GM12878 (cell line): ENCODE measurements around the gene FAF1. TPM values are rescaled to one million over a fixed set of nuclear protein-coding genes. Genes with fewer than 3 reads are reported as not detected.

Experiments used
- BHLHE40 ChIP-seq, 2 experiments: fragments of 450-650 bp in 1 of 2; IDR thresholded peaks; 2 replicates each; pipeline ENCODE4 v1.6.1; 2011 to 2017; ENCODE audit warnings: low read depth in 2 of 2, borderline replicate concordance in 1 of 2, improper control_type of control experiment in 1 of 2, low read length in 1 of 2, mild to moderate bottlenecking in 1 of 2
- CEBPB ChIP-seq, 2 experiments: fragments of 150-350 bp in 1 of 2; IDR thresholded peaks; 2 replicates each; pipeline ENCODE4 v1.6.1; 2012 to 2014; ENCODE audit warnings: low read depth in 2 of 2, low read length in 2 of 2, borderline replicate concordance in 1 of 2, inconsistent platforms in 1 of 2
- CHD1 ChIP-seq: IDR thresholded peaks from 2 replicates; pipeline ENCODE4 v1.6.1; 2012; ENCODE audit warnings: low read depth, low read length, improper control_type of control experiment
- CHD2 ChIP-seq: IDR thresholded peaks from 2 replicates; pipeline ENCODE4 v1.6.1; 2011; ENCODE audit warnings: low read depth, low read length, improper control_type of control experiment, borderline replicate concordance
- GATAD2B ChIP-seq: fragments of 450-650 bp; conservative IDR thresholded peaks from 2 replicates; pipeline ENCODE4 v1.6.1; 2017; ENCODE audit warnings: low read depth, mild to moderate bottlenecking, moderate library complexity
- HDAC6 ChIP-seq: fragments of 200-600 bp; sonication (generic); IDR thresholded peaks from one replicate; pipeline ENCODE4 v1.8.0; 2017; ENCODE audit warnings: antibody characterized with exemption; ENCODE audit not compliant: unreplicated experiment
- HSF1 ChIP-seq: fragments of 150-350 bp; IDR thresholded peaks from 2 replicates; pipeline ENCODE4 v1.6.1; 2014; ENCODE audit warnings: mild to moderate bottlenecking, low read depth, low read length
- IKZF2 ChIP-seq, 2 experiments: fragments of 450-650 bp; IDR thresholded peaks; 2 replicates each; pipeline ENCODE4 v1.6.1; 2017; ENCODE audit warnings: mild to moderate bottlenecking in 2 of 2, moderate library complexity in 2 of 2
- IRF3 ChIP-seq: fragments of 450-650 bp; IDR thresholded peaks from 2 replicates; pipeline ENCODE4 v1.6.1; 2014; ENCODE audit warnings: mild to moderate bottlenecking
- JUNB ChIP-seq: IDR thresholded peaks from 2 replicates; pipeline ENCODE4 v1.6.1; 2016; ENCODE audit warnings: antibody characterized with exemption, mild to moderate bottlenecking
- KDM1A ChIP-seq: fragments of 200-600 bp; sonication (generic); IDR thresholded peaks from 2 replicates; pipeline ENCODE4 v1.6.1; 2016; ENCODE audit warnings: borderline replicate concordance
- KLF5 ChIP-seq: fragments of 450-650 bp; IDR thresholded peaks from 2 replicates; pipeline ENCODE4 v1.6.1; 2014; ENCODE audit warnings: mild to moderate bottlenecking; ENCODE audit not compliant: partially characterized antibody
- LARP7 ChIP-seq: fragments of 450-650 bp; IDR thresholded peaks from 2 replicates; pipeline ENCODE4 v1.6.1; 2017; ENCODE audit warnings: mild to moderate bottlenecking
- MTA3 ChIP-seq: IDR thresholded peaks from 2 replicates; pipeline ENCODE4 v1.6.1; 2012; ENCODE audit warnings: low read length, inconsistent platforms, borderline replicate concordance
- RAD51 ChIP-seq: fragments of 450-650 bp; IDR thresholded peaks from 2 replicates; pipeline ENCODE4 v1.6.1; 2016; ENCODE audit warnings: moderate library complexity, mild to moderate bottlenecking, inconsistent platforms
- RCOR1 ChIP-seq: conservative IDR thresholded peaks from 2 replicates; pipeline ENCODE4 v1.6.1; 2012; ENCODE audit warnings: low read depth, low read length, improper control_type of control experiment
- SKIL ChIP-seq: fragments of 450-650 bp; IDR thresholded peaks from 2 replicates; pipeline ENCODE4 v1.6.1; 2017; ENCODE audit warnings: mild to moderate bottlenecking, low read depth, inconsistent platforms; ENCODE audit not compliant: poor library complexity, severe bottlenecking
- SMARCA5 ChIP-seq: fragments of 450-650 bp; IDR thresholded peaks from 2 replicates; pipeline ENCODE4 v1.6.1; 2017; ENCODE audit warnings: mild to moderate bottlenecking
- SMC3 ChIP-seq: IDR thresholded peaks from 2 replicates; pipeline ENCODE4 v1.6.1; 2011; ENCODE audit warnings: low read length, improper control_type of control experiment, borderline replicate concordance
- SP1 ChIP-seq: IDR thresholded peaks from one replicate; pipeline ENCODE4 v1.6.1; 2011; ENCODE audit warnings: low read depth, low read length
- SREBF1 ChIP-seq: IDR thresholded peaks from 2 replicates; pipeline ENCODE4 v1.6.1; 2012; ENCODE audit warnings: mild to moderate bottlenecking, low read length
- SUZ12 ChIP-seq: fragments of 200-600 bp; sonication (generic); IDR thresholded peaks from one replicate; pipeline ENCODE4 v1.6.1; 2018; ENCODE audit warnings: antibody characterized with exemption, mild to moderate bottlenecking; ENCODE audit not compliant: unreplicated experiment
- TAF1 ChIP-seq: IDR thresholded peaks from 2 replicates; pipeline ENCODE4 v1.6.1; 2011; ENCODE audit warnings: mild to moderate bottlenecking, low read depth, low read length, borderline replicate concordance
- TARDBP ChIP-seq: IDR thresholded peaks from 2 replicates; pipeline ENCODE4 v1.6.1; 2016; ENCODE audit warnings: borderline replicate concordance
- TCF7 ChIP-seq: IDR thresholded peaks from 2 replicates; pipeline ENCODE4 v1.6.1; 2014; ENCODE audit warnings: antibody characterized with exemption, borderline replicate concordance
- ZBTB33 ChIP-seq: fragments of 450-650 bp; IDR thresholded peaks from 2 replicates; pipeline ENCODE4 v1.6.1; 2017; ENCODE audit warnings: mild to moderate bottlenecking
- polyA plus RNA-seq, 11 experiments: library from polyadenylated mRNA; depleted of rRNA in 4 of 11; unstranded in 6 of 11; stranded (reverse) in 5 of 11; fragments of >200 nt; fragmentation: Nextera tagmentation in 4 of 11; fragmentation: Illumina TruSeq in 1 of 11; extraction: Ambion mirVana in 4 of 11; extraction: Trizol in 1 of 11; gene quantifications; 1 replicate in 1 of 11; 2 replicates in 10 of 11; pipeline versions ENCODE4 v1.2.1 to v1.2.3, GENCODE V29; 2011 to 2016; ENCODE audit warnings: inconsistent platforms in 2 of 11, missing spikeins in 2 of 11, low read depth in 1 of 11
- total RNA-seq, 4 experiments: library from RNA; depleted of rRNA in 3 of 4; stranded (reverse); fragments of >200 nt in 3 of 4; fragmentation: Illumina TruSeq in 1 of 4; extraction: Trizol in 1 of 4; gene quantifications; 2 replicates each; pipeline versions ENCODE4 v1.2.1 to v1.2.3, GENCODE V29; 2013 to 2021

Gene FAF1
- total and polyA plus RNA-seq, 10 of the 15 experiments (the other 5 are each of a cell fraction or from before 2014, with no cell fraction given), result 8.6 to 54.5 (median 23.7) TPM

- TF ChIP-seq HSF1 (no peak), IKZF2 (IDR thresholded peaks at IDR 0.05) (no peak), MTA3 (no peak), HDAC6 (no peak), TARDBP (0 out of 2 replicates have a peak, but pooled peaks have one; percentile 34), ZBTB33 (no peak), JUNB (no peak), CHD2 (no peak), BHLHE40 (IDR thresholded peaks at IDR 0.05; ENCODE audit: borderline replicate concordance in 1 of 2, low read depth in 2 of 2, low read length in 1 of 2) (peak; percentile 13 to 62; a peak in 3 of 4 replicates), CHD1 (no peak), TCF7 (no peak), SP1 (peak; percentile 53), CEBPB (IDR thresholded peaks at IDR 0.05; ENCODE audit: borderline replicate concordance in 1 of 2, low read depth in 2 of 2, low read length in 2 of 2) (no peak), KLF5 (no peak), SMARCA5 (no peak), SREBF1 (no peak), RAD51 (no peak), SKIL (no peak), IRF3 (no peak), SUZ12 (no peak), TAF1 (peak; percentile 32; the same call in 1 of the 2 replicates), RCOR1 (no peak), SMC3 (no peak), GATAD2B (peak; percentile 56; the same call in 1 of the 2 replicates), KDM1A (no peak), LARP7 (peak; percentile 71; the same call in 1 of the 2 replicates)
Measured at GRCh38 chr1:50968158-50968820, 8.2 kb upstream of the FAF1 start (continued).
